Measurements from ENCODE around the gene TPTE2.

GRCh38 chr13:19596960-19597361, 35.6 kb upstream of the TPTE2 start:
- no peak for TF ChIP-seq ESRRA (IDR thresholded peaks at IDR 0.05; ENCODE audit: borderline replicate concordance, low read depth)
- no peak for TF ChIP-seq CSDE1 (IDR thresholded peaks at IDR 0.05)
- no peak for TF ChIP-seq FOXA3 (CRISPR knock-in tag; conservative IDR thresholded peaks at IDR 0.05 in 1 of 2, IDR thresholded peaks at IDR 0.05 in 1 of 2)
- TF ChIP-seq TARDBP (IDR thresholded peaks at IDR 0.05): no peak
- no peak for TF ChIP-seq SP2 (IDR thresholded peaks at IDR 0.05; ENCODE audit: extremely low read depth, low read depth, low read length, poor library complexity, severe bottlenecking)
- no peak for TF ChIP-seq ZBTB2 (IDR thresholded peaks at IDR 0.05)
- no peak for TF ChIP-seq SPI1 (IDR thresholded peaks at IDR 0.05; ENCODE audit: borderline replicate concordance, low read depth, low read length)
- no peak for TF ChIP-seq SP1 (CRISPR knock-in tag; IDR thresholded peaks at IDR 0.05)
- TF ChIP-seq MYC (IDR thresholded peaks at IDR 0.05; ENCODE audit: low read depth, low read length): no peak
- TF ChIP-seq MYC (CRISPR knock-in tag; IDR thresholded peaks at IDR 0.05; ENCODE audit: borderline replicate concordance, low read depth): no peak
- TF ChIP-seq POLR2A (conservative IDR thresholded peaks at IDR 0.05): no peak
- no peak for TF ChIP-seq PHF20 (IDR thresholded peaks at IDR 0.05; ENCODE audit: partially characterized antibody)
- TF ChIP-seq NR2C2 (CRISPR knock-in tag; IDR thresholded peaks at IDR 0.05): no peak
- TF ChIP-seq NR2C2 (tag; IDR thresholded peaks at IDR 0.05): no peak
- no peak for TF ChIP-seq MAZ (CRISPR knock-in tag; conservative IDR thresholded peaks at IDR 0.05 in 1 of 2, IDR thresholded peaks at IDR 0.05 in 1 of 2)
- TF ChIP-seq TAF1 (IDR thresholded peaks at IDR 0.05; ENCODE audit: control insufficient read depth, extremely low read depth, insufficient read depth, low read length, severe bottlenecking): no peak

Data from K562 (cell line).